DMS153 treated with DMSO at 0.1 percent for 48 hours (cell line): ENCODE measurements around the gene CIAO3.
A peak's percentile ranks its signal among the peaks of the same experiment; 100 is the strongest.
"Not testable (repeated sequence)": the region's sequence is repeated elsewhere in the genome, so short reads cannot be mapped to it uniquely, and the experiment has no call there.

ENCODE experiments used
- DNase-seq: peaks from one replicate; lab custom pipeline; 2025; ENCODE audit not compliant: unreplicated experiment; lab: John Stamatoyannopoulos, UW

Gene CIAO3

DNA sequence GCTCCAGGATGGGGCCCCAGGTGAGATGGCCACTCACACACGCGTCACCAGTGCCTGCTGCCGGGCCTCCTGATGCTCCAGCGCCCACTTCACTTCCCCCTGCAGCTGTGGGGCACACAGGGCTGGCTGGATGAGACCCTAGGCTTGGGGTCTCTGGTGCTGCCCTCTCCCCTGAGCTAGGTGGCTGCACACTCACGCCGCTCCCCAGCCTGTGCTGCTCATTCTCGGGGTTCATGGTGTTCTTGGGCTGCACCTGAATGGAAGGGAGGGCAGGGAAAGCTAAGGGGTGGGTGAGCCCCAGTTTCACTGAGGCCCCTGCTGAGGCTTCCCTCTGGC, 15.8 kb downstream of the CIAO3 start:
- DNase-seq: no peak

DNA sequence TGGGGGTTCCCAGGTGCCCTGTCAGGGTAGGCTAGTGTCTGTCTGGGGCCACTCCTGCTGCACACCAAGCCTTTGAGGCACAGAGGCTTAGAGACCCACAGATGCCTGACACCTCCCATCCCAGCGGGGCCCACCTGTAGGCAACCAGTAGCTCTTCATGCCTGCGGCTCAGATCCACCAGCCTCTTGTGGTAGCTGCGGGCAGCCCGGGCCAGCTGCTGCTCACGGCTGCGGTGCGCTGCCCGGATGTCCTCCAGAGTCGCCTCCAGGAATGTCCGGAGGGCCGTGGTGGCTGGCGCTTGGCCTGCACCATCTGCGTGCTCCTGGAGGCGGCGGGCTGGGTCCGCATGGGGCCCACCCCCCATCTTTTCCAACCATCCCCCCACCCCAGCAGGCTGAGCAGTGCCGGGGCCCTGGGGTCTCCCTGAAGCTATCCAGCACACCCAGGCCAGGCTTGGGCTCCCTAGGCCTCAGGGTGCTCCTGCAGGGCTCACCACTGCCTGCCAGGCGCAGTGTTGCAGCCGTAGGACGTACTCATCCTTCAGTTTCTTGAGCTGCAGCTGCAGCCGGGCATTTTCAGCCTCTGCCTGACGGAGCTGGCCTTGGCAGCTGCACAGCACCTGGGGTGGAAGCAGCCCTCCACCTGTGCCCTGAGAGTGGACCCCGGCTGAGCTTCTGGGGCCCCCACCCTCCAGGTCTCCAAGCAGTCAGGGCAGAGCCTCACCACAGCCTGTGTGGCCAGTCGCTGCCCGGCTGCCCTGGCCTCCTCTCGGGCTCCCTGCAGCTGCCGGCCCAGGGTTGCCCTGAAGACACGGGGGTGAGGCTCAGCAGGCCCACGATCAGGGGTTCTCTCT, 16.4 kb downstream of the CIAO3 start:
- no peak for DNase-seq

DNA sequence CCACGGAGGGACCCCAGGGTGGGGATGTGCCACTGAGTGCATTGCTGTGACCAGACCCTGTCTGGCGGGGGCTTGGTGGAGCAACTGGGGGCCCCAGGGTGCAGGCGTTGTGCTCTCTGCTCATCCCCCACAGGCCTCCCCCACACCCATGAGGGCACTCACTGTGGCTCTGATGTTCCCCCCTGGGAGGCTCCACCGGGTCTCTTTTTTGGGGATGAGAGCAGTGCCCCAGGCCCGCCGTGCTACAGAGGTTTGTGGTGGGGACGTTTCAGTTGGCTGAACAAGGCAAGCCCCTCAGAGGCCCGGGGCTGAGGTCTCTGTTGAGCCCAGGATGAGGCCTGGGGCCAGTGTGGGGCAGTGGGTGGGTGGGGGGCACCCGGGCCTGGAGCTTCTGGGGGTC, 17.1 kb downstream of the CIAO3 start:
- no peak for DNase-seq

DNA sequence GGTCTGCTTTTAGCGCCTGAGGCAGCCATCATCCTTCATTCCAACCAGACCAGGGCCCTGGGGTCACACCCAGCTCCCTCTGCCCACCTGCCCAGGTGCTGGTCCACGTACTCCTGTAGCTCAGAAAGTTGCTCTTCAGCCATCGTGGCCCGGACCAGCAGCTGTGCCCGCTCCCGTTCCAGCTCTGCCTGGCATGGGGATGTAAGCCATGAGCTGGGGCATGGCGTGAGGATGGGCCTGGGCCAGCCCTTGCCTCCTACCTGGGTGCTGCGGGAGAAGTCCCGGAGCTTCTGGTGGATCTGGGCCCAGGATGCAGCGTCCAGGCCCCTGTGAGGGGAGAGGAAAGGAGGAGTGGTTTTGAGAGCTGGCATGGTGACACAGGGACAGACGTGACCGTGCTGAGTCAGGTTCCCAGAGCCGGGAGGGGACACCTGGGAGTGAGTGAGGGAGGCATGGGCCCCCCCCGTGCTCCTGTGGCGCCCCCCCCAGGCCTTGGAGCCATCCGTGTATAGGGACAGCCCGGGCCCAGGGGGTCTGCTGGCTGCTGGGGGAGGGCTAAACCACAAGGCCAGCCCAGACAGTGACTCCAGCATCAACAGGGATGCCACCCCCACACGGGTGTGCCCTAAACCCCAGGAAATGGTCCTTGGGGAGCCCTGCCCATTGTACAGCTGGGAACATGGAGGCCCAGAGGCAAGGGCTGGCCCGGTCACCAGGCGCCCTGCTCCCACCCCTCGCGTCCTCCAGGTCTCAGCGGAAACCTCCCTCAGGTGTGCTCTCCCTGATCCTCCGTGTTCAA, 17.8 kb downstream of the CIAO3 start:
- no peak for DNase-seq

DNA sequence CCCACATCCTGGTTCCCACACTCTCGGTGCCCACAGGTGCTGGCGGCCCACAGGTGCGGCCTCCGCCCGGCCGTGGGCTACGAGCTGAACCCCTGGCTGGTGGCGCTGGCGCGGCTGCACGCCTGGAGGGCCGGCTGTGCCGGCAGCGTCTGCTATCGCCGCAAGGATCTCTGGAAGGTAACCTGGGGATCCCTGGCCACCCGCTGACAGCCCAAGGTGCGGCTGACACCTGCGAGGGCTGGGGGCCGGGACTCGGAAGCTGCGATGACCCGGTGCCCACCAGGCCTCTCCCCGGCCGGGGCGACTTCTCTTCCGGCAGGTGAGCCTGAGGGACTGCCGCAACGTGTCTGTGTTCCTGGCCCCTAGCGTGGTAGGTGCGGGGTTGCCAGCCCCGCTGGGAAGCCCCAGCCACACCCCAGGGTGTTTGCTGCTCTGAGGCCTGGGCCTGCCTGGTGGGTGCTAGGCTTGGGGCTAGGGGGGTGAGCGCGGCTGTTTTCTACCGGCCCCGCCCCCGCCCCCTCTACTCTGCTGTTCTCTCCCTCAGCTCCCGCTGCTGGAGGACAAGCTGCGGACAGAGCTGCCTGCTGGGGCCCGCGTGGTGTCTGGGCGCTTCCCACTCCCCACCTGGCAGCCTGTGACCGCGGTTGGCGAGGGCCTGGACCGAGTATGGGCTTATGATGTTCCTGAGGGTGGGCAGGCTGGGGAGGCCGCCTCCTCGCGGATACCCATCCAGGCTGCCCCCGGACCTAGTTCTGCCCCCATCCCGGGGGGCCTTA, 18.8 kb downstream of the CIAO3 start:
- DNase-seq: no peak

DNA sequence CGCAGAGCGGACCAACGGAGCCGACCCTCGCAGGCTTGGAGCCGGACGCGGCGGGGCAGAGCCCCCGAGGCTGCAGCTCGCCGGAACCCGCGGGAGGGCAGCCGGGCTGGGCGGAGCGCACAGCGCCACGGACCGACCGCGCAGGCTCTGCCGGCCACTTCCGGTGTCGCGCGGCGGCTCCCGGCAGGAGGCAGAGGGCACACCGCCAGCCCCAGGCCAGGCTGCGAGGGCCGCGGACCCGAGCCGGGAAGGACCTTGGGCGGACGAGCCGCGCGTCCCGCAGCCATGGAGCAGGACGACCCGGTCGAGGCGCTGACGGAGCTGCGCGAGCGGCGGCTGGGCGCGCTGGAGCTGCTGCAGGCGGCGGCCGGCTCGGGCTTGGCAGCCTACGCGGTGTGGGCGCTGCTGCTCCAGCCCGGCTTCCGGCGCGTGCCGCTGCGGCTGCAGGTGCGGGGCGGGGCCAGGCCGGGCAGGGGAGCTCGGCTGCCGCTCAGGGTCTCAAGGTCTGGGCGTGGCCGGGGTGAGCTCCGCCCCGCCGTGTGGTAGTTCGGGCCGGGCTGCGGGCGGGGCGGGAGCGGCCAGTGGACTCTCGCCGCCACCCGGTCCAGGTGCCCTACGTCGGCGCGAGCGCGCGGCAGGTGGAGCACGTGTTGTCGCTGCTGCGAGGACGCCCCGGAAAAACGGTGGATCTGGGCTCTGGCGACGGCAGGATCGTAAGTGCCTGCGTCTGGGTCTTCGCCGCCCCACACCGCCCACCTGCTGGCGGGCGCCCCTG, 19.6 kb downstream of the CIAO3 start, which contains the start of gene ANTKMT:
Gene ANTKMT (plus strand): TSS at position 157 of the 775 bp plus-strand sequence. CDS start 129 bp downstream, at position 286.
- peak; percentile 85 for DNase-seq

DNA sequence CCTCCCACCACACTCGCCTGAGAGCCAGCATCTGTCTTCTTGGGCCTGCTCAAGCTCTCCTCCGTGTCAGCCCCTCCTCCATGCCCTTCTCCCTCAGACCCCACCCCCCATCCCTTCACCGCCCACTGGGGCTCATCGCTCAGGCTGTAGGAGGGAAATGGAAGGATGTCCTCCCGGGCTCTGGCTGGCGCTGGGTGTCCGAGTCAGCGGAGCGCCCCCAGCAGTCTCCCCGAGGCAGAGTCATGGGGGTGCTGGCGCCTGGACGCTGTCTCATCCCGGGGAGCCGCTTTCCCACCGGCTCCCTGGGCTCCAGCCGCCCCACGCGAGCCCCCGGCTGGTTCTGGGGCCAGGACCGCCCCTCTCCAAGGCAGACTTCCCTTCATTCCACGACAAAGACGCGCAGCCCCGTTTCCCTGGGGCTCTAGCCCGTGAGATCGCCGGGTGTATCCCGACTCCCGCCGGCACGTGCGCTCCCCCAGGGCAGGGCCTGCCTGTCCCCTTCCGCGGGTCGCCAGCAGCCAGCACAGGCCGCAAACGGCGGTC, 20.3 kb downstream of the CIAO3 start:
- peak; percentile 14 for DNase-seq

DNA sequence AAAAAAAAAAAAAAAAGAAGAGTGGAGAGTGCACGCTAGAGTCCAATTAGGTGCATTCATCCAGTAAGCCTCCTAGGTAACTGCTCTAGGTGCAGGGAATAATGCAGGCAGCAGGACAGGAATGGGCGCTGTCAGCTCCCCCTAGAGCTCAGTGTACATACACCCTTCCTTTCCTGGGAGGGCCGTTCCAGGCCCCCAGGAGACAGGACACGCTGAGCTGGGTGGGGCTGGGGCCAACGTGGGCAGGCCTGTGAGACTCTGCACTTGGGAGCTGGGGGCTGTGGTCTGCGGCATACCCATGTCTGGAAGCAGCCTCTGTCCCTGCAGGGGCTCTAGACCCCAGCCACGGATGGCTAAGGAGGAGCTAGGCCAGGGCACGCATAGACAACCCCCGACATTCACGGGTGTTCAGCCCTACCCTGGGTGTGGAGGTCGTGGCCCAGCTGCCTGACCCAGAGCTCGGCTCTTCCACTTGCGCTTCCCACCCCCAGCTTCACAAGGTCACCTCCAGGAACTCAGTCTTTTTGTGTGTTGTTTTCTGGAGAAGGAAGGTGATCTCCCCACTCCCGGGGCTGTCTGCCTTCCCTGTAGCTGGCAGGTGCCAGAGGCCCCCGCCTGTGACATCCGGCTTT, 20.9 kb downstream of the CIAO3 start:
- no peak for DNase-seq

DNA sequence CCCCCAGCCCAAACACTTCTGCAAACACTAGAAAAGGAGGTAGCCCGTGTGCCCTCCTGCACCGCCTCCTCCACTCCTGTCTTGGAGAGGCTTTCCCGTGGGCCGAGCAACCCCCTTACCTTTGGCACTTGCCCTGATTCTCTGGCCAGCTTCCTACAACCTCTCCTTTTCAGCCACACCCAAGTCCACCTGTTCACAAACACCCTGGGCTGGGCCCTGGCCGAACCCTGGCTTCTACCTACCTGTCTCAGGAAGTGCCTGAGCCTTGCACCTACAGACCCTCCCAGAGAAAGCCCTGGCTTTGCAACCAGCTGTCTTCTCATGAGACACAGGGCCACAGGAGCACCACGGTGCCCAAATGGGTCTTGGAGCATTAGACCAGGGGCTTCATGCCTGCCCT, 21.9 kb downstream of the CIAO3 start:
- no peak for DNase-seq

DNA sequence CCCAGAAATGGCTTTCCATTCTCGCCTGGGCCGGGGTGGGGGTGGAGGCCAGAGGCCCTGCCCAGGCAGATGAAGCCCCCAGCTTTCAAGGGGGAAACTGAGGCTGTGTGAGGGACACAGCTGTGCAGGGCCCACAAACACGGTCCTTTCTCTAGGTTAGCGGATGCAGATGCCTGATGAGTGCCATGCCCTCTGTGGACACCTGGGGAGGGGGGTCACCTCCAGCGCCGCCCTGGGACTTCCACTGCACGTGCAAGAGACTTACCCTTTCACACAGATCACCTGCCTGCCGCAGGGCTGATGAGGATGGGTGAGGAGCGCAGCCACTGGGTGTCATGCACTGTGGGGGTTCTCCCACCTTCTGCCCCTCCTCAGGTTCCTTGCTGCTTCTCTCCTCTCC, 22.4 kb downstream of the CIAO3 start:
- DNase-seq: no peak

DNA sequence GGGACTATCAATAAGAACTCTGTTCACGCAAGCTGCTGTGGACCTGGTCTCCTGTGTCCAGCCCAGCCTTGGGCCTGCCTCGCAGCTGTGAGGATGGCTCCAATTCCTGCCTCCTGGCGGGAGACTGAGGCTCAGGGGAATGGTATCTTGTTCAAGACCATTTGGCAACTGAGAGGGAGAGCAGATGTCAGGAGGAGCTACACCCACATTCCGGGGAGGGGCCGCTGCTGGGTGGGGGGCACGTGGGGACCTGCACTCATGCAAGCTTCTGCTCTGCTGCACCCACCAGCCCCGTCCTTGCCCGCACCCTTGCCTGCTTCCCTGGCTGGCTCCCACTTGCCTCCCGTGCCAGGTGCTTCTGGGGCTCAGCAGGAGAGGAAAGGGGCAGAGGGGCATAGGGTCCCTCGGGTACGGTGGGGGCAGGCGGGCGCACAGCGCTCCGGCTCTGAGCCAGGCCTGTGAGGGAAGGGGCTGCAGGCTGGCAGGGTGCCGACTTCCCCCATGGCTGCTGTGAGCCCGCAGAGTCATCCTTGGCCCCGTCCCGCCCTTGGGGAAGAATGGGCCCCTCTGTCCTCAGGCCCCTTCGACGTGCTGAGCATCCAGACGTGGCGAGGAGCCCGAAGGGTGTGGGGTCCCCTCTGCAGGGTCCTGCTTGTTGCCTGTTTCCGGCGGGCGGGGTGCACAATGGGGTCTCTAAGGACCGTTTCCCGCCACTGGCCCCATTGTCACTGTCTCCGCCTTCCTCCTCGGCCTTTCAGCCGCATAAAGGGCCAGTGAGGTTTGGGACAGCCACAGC, 23.1 kb downstream of the CIAO3 start:
- no peak for DNase-seq

DNA sequence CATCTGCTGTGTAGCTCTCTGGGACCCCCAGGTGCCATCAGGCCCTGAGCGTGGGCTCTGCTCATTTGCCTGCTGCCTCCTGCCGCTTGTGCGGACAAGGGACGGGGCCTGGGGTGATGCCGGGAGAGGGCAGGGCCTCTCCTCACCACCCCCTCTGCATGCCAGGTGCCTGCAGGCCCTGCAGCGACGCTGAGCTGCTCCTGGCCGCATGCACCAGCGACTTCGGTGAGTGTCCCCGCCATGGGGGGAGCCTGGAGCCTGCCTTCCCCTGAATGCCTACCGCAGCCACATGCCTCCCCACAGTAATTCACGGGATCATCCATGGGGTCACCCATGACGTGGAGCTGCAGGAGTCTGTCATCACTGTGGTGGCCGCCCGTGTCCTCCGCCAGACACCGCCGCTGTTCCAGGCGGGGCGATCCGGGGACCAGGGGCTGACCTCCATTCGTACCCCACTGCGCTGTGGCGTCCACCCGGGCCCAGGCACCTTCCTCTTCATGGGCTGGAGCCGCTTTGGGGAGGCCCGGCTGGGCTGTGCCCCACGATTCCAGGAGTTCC, 23.9 kb downstream of the CIAO3 start:
- DNase-seq: no peak

DNA sequence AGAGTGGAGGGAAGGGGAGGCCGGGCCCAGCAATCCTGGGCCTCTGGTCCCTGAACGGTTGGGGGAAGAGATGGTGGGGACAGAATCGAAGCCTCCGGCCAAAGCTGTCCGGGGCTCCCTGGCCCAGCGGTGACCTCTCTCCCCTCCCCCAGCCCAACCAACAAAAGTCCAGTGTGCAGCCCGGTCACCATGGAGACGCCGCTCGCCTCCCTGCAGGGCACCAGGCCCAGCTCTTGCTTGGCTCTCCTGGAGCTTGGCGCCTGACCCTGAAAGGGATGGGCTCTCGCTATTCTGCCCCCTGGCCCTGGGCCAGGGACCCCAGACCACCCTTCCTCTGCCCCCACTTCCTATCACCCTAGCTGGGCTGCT, 24.6 kb downstream of the CIAO3 start:
- no peak for DNase-seq

DNA sequence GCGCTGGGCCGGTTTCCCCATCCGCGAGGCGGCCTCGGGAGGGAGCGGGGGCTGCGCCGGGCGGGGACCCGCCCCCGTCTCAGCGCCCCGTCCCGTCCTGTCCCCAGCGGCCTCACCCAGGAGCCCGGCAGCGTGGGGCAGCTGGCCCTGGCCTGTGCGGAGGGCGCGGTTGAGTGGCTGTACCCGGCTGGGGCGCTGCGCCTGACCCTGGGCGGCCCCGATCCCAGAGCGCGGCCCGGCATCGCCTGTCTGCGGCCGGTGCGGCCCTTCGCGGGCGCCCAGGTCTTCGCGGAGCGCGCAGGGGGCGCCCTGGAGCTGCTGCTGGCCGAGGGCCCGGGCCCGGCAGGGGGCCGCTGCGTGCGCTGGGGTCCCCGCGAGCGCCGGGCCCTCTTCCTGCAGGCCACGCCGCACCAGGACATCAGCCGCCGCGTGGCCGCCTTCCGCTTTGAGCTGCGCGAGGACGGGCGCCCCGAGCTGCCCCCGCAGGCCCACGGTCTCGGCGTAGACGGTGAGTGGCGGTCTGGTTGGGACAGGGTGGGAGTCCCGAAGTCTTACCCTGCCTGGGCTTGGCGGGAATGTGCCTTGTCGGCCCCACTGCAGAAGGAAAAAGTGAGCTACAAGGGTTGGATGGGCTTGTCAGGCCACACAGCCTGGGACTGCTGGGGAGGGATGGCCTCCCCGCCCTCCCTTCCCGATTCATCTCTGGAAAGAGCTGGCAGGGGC, 25.2 kb downstream of the CIAO3 start:
- no peak for DNase-seq

DNA sequence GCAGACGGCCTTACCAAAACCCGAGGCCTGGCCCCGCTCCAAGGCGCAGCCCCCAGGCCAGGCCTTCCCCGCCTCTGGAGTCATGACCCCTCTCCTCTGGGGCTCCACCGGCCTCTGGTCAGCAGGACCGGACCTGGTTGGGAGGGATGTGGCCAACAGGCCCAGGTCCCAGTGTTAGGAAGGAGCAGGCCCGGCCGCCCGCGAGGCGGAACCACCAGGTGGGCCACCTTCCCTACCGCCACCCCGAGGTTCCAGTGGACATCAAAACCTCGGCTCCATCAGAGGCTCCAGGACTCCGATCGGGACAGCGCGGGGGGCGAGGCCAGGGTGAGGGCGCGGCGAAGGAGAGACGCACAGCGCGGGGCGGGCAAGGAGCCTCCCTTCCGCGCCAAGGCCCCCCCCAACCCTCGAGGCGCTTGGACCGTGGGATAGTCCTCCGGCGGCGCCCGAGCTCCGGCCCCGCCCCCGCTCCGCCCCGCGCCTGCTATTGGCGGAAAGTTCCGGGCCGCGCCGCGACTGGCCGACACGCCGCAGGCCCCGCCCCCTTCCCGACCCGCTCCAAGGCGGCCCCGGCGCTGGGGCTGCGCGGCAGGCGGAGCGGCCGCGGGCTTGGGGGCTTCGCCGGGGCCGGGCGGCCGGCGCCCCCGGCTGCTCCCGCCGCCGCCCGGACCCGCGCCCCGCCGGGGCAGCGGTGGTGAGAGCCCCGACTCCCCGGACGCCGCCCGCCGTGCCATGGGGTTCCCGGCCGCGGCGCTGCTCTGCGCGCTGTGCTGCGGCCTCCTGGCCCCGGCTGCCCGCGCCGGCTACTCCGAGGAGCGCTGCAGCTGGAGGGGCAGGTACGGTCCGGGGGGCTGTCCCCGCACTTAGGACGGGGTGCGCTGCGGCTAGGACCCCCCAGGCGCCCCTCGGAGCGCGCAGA, 26.0 kb downstream of the CIAO3 start, which contains the start of gene METRN:
Gene METRN (plus strand): TSS at position 561 of the 919 bp plus-strand sequence. CDS start 172 bp downstream, at position 733.
- peak; percentile 66 for DNase-seq

DNA sequence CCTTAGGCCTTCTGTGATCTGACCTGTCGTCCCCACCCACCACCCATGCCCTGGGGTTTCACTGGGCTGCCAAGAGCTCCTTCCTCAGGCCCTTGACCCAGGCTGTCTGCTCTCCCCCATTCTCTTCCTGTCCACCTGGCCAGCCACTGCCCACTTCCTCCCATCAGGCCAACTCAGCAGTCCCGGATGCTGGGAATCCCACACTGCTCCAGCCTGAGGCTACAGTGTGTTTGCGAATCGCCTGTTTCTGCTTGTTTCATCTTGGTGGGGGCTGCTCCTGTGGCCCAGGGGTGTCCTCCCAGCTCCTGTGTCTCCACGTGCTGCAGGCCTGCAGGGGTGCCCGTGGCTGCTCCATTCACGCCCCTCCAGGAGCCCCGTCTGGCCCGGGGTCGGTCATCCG, 26.7 kb downstream of the CIAO3 start:
- no peak for DNase-seq

DNA sequence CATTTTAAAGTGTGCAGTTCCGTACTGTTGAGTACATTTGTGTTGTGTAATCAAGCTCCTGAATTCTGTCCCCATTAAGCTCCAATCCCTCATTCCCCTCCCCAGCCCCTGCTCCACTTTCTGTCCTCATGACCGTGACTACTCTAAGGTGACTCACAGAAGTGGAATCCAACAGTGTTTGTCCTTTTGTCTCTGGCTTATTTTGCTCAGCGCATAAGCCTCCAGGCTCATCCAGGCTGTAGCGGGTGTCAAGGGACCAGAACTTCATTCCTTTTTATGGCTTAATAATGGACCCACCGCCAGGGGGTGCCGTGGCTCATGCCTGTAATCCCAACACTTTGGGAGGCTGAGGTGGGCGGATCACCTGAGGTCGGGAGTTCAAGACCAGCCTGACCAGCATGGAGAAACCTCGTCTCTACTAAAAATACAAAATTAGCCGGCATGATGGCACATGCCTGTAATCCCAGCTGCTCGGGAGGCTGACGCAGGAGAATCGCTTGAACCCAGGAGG, 28.0 kb downstream of the CIAO3 start:
- not testable (repeated sequence) for DNase-seq
